Neural progenitor cell (in vitro differentiated cells): ENCODE measurements around the gene FUZ. TPM values are rescaled to one million over a fixed set of nuclear protein-coding genes. Genes with fewer than 3 reads are reported as not detected.

ENCODE experiments used
- DNase-seq: peaks from one replicate; pipeline ENCODE4 v3.0.0-alpha.2; 2016; ENCODE audit warnings: low spot score
- H2AFZ ChIP-seq: fragments of 200-600 bp; sonication (generic); replicated peaks from 2 replicates; pipeline ENCODE4 v1.6.1; 2016; ENCODE audit warnings: antibody characterized with exemption
- H3F3A ChIP-seq: fragments of 200-600 bp; sonication (generic); 2 replicates; pipeline ENCODE4 v1.6.1; 2016; ENCODE audit warnings: antibody characterized with exemption, low read depth
- H3K27ac ChIP-seq: fragments of 200-600 bp; sonication (generic); 2 replicates; pipeline ENCODE4 v1.5.1; 2016; ENCODE audit warnings: mild to moderate bottlenecking
- H3K27me3 ChIP-seq: fragments of 200-600 bp; sonication (generic); 2 replicates; pipeline ENCODE4 v1.6.1; 2016; ENCODE audit warnings: mild to moderate bottlenecking, moderate library complexity
- H3K36me3 ChIP-seq: fragments of 200-600 bp; sonication (generic); 2 replicates; pipeline ENCODE4 v1.5.1; 2016
- H3K4me1 ChIP-seq: fragments of 200-600 bp; sonication (generic); 2 replicates; pipeline ENCODE4 v1.6.1; 2016; ENCODE audit warnings: mixed run types
- H3K4me2 ChIP-seq: fragments of 200-600 bp; sonication (generic); 2 replicates; pipeline ENCODE4 v1.6.1; 2016
- H3K4me3 ChIP-seq: fragments of 200-600 bp; sonication (generic); 2 replicates; pipeline ENCODE4 v1.5.1; 2016
- H3K79me2 ChIP-seq: fragments of 200-600 bp; sonication (generic); 2 replicates; pipeline ENCODE4 v1.6.1; 2016; ENCODE audit warnings: low read depth
- H3K9ac ChIP-seq: fragments of 200-600 bp; sonication (generic); 2 replicates; pipeline ENCODE4 v1.6.1; 2016
- H3K9me3 ChIP-seq: fragments of 200-600 bp; sonication (generic); 2 replicates; pipeline ENCODE4 v1.5.1; 2016; ENCODE audit warnings: low read depth
- H4K20me1 ChIP-seq: fragments of 200-600 bp; sonication (generic); 2 replicates; pipeline ENCODE4 v1.6.1; 2016; ENCODE audit warnings: low read depth
- H3K27ac Mint-ChIP-seq: 3 replicates; pipeline ENCODE4 v1.8.0; 2021; ENCODE audit warnings: mixed read lengths
- H3K27me3 Mint-ChIP-seq: 2 replicates; pipeline ENCODE4 v1.8.0; 2022; ENCODE audit warnings: low read depth, mild to moderate bottlenecking, inconsistent platforms, moderate library complexity, mixed read lengths; ENCODE audit not compliant: insufficient read depth
- H3K36me3 Mint-ChIP-seq: 3 replicates; pipeline ENCODE4 v1.8.0; 2021; ENCODE audit warnings: mixed read lengths
- H3K4me1 Mint-ChIP-seq: 3 replicates; pipeline ENCODE4 v1.8.0; 2021; ENCODE audit warnings: mixed read lengths
- H3K4me3 Mint-ChIP-seq: 3 replicates; pipeline ENCODE4 v1.8.0; 2021; ENCODE audit warnings: mild to moderate bottlenecking, moderate library complexity, mixed read lengths
- H3K9me3 Mint-ChIP-seq: 3 replicates; pipeline ENCODE4 v1.8.0; 2020; ENCODE audit warnings: mixed read lengths
- EZH2 ChIP-seq: fragments of 200-600 bp; sonication (generic); IDR thresholded peaks from 2 replicates; pipeline ENCODE4 v1.6.1; 2017; ENCODE audit warnings: antibody characterized with exemption, mild to moderate bottlenecking, moderate library complexity
- EZH2phosphoT487 ChIP-seq: fragments of 200-600 bp; sonication (generic); IDR thresholded peaks from 2 replicates; pipeline ENCODE4 v1.6.1; 2017; ENCODE audit warnings: antibody characterized with exemption
- total RNA-seq: library from RNA; depleted of rRNA; stranded (reverse); fragments of >200 nt; gene quantifications from 2 replicates; pipeline ENCODE4 v1.2.3, GENCODE V29; 2015; ENCODE audit warnings: low replicate concordance
- TF ChIP-seq, protein P1 (sequence below): fragments of 200-600 bp; sonication (generic); IDR thresholded peaks from 2 replicates; pipeline ENCODE4 v1.5.1; 2017; ENCODE audit warnings: antibody characterized with exemption, mild to moderate bottlenecking

FUZ gene
- total RNA-seq, 1 donor from 2014 or later: 24.6 TPM

DNA sequence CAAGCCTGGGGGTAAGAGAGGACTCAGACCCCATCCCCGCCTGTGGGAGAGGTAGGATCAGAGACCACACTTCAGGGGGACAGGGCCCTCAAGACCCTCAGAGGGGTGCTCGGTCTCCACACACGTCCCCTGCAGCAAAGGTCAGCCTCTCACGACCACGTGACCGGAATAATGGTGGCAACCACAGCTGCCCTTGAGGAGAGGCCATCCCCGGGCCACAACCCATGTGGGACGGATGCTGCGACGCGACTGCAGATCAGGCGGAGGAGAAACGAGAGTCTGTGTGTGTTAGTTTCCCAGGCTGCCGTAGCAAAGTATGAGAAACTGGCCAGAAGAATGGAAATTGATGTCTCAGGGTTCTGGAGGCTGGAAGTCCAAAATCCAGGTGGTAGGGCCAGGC is 13.9 kb upstream of the FUZ start:
- Histone ChIP-seq H2AFZ (no peak overlapping the region), H3K4me2 (no peak overlapping the region), H3K9ac (no peak overlapping the region), H3K4me1 (no peaks in the 10 kb centered on the region), H3F3A (no peaks in the 10 kb centered on the region), H3K79me2 (peaks cover 32% of the 10 kb centered on the region), H3K36me3 (no peaks in the 10 kb centered on the region), H3K27ac (no peak overlapping the region), H4K20me1 (peaks cover 38% of the 10 kb centered on the region), H3K27me3 (no peaks in the 10 kb centered on the region), H3K9me3 (no peaks in the 10 kb centered on the region), H3K4me3 (no peak overlapping the region)
- Mint-ChIP-seq H3K36me3 (peaks cover 20% of the 10 kb centered on the region), H3K27ac (no peak overlapping the region), H3K4me1 (no peaks in the 10 kb centered on the region), H3K9me3 (no peaks in the 10 kb centered on the region), H3K4me3 (no peak overlapping the region), H3K27me3 (peaks cover 2% of the 10 kb centered on the region)
- TF ChIP-seq, protein P1, sequence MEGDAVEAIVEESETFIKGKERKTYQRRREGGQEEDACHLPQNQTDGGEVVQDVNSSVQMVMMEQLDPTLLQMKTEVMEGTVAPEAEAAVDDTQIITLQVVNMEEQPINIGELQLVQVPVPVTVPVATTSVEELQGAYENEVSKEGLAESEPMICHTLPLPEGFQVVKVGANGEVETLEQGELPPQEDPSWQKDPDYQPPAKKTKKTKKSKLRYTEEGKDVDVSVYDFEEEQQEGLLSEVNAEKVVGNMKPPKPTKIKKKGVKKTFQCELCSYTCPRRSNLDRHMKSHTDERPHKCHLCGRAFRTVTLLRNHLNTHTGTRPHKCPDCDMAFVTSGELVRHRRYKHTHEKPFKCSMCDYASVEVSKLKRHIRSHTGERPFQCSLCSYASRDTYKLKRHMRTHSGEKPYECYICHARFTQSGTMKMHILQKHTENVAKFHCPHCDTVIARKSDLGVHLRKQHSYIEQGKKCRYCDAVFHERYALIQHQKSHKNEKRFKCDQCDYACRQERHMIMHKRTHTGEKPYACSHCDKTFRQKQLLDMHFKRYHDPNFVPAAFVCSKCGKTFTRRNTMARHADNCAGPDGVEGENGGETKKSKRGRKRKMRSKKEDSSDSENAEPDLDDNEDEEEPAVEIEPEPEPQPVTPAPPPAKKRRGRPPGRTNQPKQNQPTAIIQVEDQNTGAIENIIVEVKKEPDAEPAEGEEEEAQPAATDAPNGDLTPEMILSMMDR: no peak
- TF ChIP-seq EZH2 (no peak), EZH2phosphoT487 (no peak)
- DNase-seq: no peak

DNA sequence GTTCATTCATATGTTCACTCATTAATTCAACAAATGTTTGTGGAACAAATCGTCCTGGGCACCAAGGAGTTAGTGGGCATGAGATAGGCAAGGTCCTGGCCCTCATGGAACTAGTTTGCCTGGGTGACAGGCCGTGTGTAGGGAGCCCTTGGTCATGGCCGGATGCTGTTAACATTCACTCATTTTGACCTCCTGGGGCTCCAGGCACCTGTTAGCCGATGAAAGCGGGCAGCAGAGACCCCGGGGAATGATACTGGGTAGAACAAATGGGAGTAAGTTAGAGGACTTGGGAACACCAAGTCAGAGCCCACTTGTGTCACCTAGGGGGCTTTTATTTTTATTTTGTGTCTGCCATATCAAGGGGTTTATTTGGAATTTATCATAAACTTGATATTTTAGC is 11.6 kb upstream of the FUZ start:
- no peak overlapping the region for H3K4me3 ChIP-seq
- H3F3A ChIP-seq: no peaks in the 10 kb centered on the region
- H3K27me3 ChIP-seq: no peaks in the 10 kb centered on the region
- TF ChIP-seq, protein P1: no peak
- TF ChIP-seq EZH2phosphoT487 (no peak), EZH2 (no peak)
- peaks cover 11% of the 10 kb centered on the region for H3K4me1 Mint-ChIP-seq
- H3K4me1 ChIP-seq: no peaks in the 10 kb centered on the region
- peaks cover 54% of the 10 kb centered on the region for H3K79me2 ChIP-seq
- no peak overlapping the region for H3K27ac ChIP-seq
- no peak for DNase-seq
- no peaks in the 10 kb centered on the region for H3K36me3 ChIP-seq
- no peaks in the 10 kb centered on the region for H3K9me3 Mint-ChIP-seq
- H3K27ac Mint-ChIP-seq: no peak overlapping the region
- no peak overlapping the region for H2AFZ ChIP-seq
- peaks cover 21% of the 10 kb centered on the region for H3K36me3 Mint-ChIP-seq
- H4K20me1 ChIP-seq: peaks cover 38% of the 10 kb centered on the region
- H3K27me3 Mint-ChIP-seq: no peaks in the 10 kb centered on the region
- H3K4me2 ChIP-seq: no peak overlapping the region
- no peak overlapping the region for H3K4me3 Mint-ChIP-seq
- H3K9me3 ChIP-seq: no peaks in the 10 kb centered on the region
- H3K9ac ChIP-seq: no peak overlapping the region

DNA sequence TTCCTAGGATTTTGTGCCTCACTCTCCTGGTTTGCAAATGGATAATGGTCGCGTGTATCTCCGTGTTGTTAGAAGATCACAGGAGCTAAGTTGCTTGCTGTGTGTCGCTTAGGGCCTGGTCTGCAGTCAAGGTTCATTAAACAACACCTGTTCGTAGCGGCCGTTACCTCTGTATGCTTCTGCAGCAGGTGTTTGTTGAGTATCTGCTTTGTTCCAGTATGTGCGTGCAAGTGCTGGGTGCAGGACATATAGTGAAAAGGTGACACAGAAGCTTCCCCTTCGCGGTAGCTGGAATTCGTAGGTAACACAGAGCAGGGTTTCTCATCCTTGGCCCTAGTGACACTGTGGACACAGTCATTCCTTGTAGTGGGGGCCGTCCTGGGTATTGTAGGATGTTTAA is 10.4 kb upstream of the FUZ start:
- Mint-ChIP-seq H3K27ac (no peak overlapping the region), H3K36me3 (peaks cover 23% of the 10 kb centered on the region), H3K4me3 (peak overlapping the region; percentile 15), H3K9me3 (no peaks in the 10 kb centered on the region), H3K27me3 (peaks cover 4% of the 10 kb centered on the region), H3K4me1 (peaks cover 17% of the 10 kb centered on the region)
- H3K4me1 ChIP-seq: peaks cover 5% of the 10 kb centered on the region
- H3K4me3 ChIP-seq: no peak overlapping the region
- H3K9me3 ChIP-seq: no peaks in the 10 kb centered on the region
- DNase-seq: no peak
- H2AFZ ChIP-seq: no peak overlapping the region
- peaks cover 66% of the 10 kb centered on the region for H3K79me2 ChIP-seq
- peaks cover 4% of the 10 kb centered on the region for H3F3A ChIP-seq
- TF ChIP-seq, protein P1: no peak
- TF ChIP-seq EZH2 (no peak), EZH2phosphoT487 (no peak)
- no peak overlapping the region for H3K4me2 ChIP-seq
- H3K36me3 ChIP-seq: no peaks in the 10 kb centered on the region
- no peak overlapping the region for H3K9ac ChIP-seq
- peaks cover 43% of the 10 kb centered on the region for H4K20me1 ChIP-seq
- H3K27ac ChIP-seq: no peak overlapping the region
- no peaks in the 10 kb centered on the region for H3K27me3 ChIP-seq
